H9 (cell line): ENCODE data around the gene B9D1. TPM values are rescaled to one million over a fixed set of nuclear protein-coding genes. Genes with fewer than 3 reads are reported as not detected.

Experiments used
- DNase-seq: peaks from one replicate; pipeline ENCODE4 v3.0.0-alpha.2; 2017
- H2AFZ ChIP-seq: one replicate; pipeline ENCODE4 v1.6.1; 2013; ENCODE audit warnings: mild to moderate bottlenecking, low read length, control low read depth, moderate library complexity
- H2AK5ac ChIP-seq: 2 replicates; pipeline ENCODE4 v1.6.1; 2013; ENCODE audit warnings: low read length, control low read depth, mixed read lengths; ENCODE audit not compliant: insufficient read length
- H2BK120ac ChIP-seq: one replicate; pipeline ENCODE4 v1.6.1; 2013; ENCODE audit warnings: low read depth, mild to moderate bottlenecking, low read length, control low read depth, inconsistent platforms; ENCODE audit not compliant: poor library complexity, severe bottlenecking
- H2BK12ac ChIP-seq: 2 replicates; pipeline ENCODE4 v1.6.1; 2013; ENCODE audit warnings: low read length, control low read depth, mixed read lengths, low read depth; ENCODE audit not compliant: insufficient read length
- H2BK15ac ChIP-seq: 2 replicates; pipeline ENCODE4 v1.6.1; 2013; ENCODE audit warnings: low read depth, low read length, control low read depth
- H2BK20ac ChIP-seq: one replicate; pipeline ENCODE4 v1.6.1; 2013; ENCODE audit warnings: low read depth, mild to moderate bottlenecking, low read length, control low read depth, inconsistent platforms; ENCODE audit not compliant: poor library complexity, severe bottlenecking
- H2BK5ac ChIP-seq: 2 replicates; pipeline ENCODE4 v1.6.1; 2013; ENCODE audit warnings: low read length, control low read depth, mixed read lengths; ENCODE audit not compliant: insufficient read length
- H3K14ac ChIP-seq: 2 replicates; pipeline ENCODE4 v1.6.1; 2013; ENCODE audit warnings: low read length, control low read depth; ENCODE audit not compliant: insufficient read depth
- H3K18ac ChIP-seq: 2 replicates; pipeline ENCODE4 v1.6.1; 2013; ENCODE audit warnings: low read depth, mild to moderate bottlenecking, mixed read lengths, low read length, control low read depth; ENCODE audit not compliant: insufficient read length
- H3K23ac ChIP-seq: 2 replicates; pipeline ENCODE4 v1.6.1; 2013; ENCODE audit warnings: low read length, control low read depth, mixed read lengths, low read depth; ENCODE audit not compliant: insufficient read length
- H3K23me2 ChIP-seq: 2 replicates; pipeline ENCODE4 v1.6.1; 2013; ENCODE audit warnings: low read depth, mild to moderate bottlenecking, mixed read lengths, low read length, control low read depth; ENCODE audit not compliant: insufficient read length, poor library complexity, severe bottlenecking
- H3K27ac ChIP-seq: 2 replicates; pipeline ENCODE4 v1.5.1; 2013; ENCODE audit warnings: low read length, control low read depth, mixed read lengths, low read depth; ENCODE audit not compliant: insufficient read length
- H3K27me3 ChIP-seq: 2 replicates; pipeline ENCODE4 v1.6.1; 2013; ENCODE audit warnings: low read length, control low read depth, inconsistent platforms; ENCODE audit not compliant: insufficient read depth
- H3K4ac ChIP-seq: 2 replicates; pipeline ENCODE4 v1.6.1; 2013; ENCODE audit warnings: low read depth, mild to moderate bottlenecking, control low read depth, inconsistent platforms, low read length, moderate library complexity
- H3K4me1 ChIP-seq: 2 replicates; pipeline ENCODE4 v1.6.1; 2013; ENCODE audit warnings: low read length, control low read depth, inconsistent platforms; ENCODE audit not compliant: insufficient read depth
- H3K4me2 ChIP-seq: 2 replicates; pipeline ENCODE4 v1.6.1; 2013; ENCODE audit warnings: low read length, control low read depth, mixed read lengths; ENCODE audit not compliant: insufficient read length, insufficient read depth
- H3K56ac ChIP-seq: 2 replicates; pipeline ENCODE4 v1.6.1; 2013; ENCODE audit warnings: low read depth, mild to moderate bottlenecking, mixed read lengths, low read length, control low read depth; ENCODE audit not compliant: insufficient read length
- H3K79me1 ChIP-seq: 2 replicates; pipeline ENCODE4 v1.6.1; 2013; ENCODE audit warnings: low read depth, mild to moderate bottlenecking, moderate library complexity, low read length, control low read depth, inconsistent platforms; ENCODE audit not compliant: insufficient read depth, poor library complexity, severe bottlenecking
- H3K79me2 ChIP-seq: 2 replicates; pipeline ENCODE4 v1.6.1; 2013; ENCODE audit warnings: low read length, control low read depth, inconsistent platforms; ENCODE audit not compliant: insufficient read depth
- H3K9ac ChIP-seq: 2 replicates; pipeline ENCODE4 v1.6.1; 2013; ENCODE audit warnings: low read length, control low read depth, mixed read lengths; ENCODE audit not compliant: insufficient read length; ENCODE audit errors: extremely low read depth
- H3K9me3 ChIP-seq: one replicate; pipeline ENCODE4 v1.6.1; 2013; ENCODE audit warnings: low read depth, low read length, inconsistent platforms; ENCODE audit not compliant: control insufficient read depth
- H3T11ph ChIP-seq: one replicate; pipeline ENCODE4 v1.6.1; 2013; ENCODE audit warnings: mild to moderate bottlenecking, low read length, control low read depth, inconsistent platforms
- H4K20me1 ChIP-seq: one replicate; pipeline ENCODE4 v1.6.1; 2013; ENCODE audit not compliant: control insufficient read depth, insufficient read length, insufficient read depth
- H4K5ac ChIP-seq: 2 replicates; pipeline ENCODE4 v1.6.1; 2013; ENCODE audit warnings: low read depth, mild to moderate bottlenecking, mixed read lengths, low read length, control low read depth; ENCODE audit not compliant: insufficient read length
- H4K8ac ChIP-seq: replicated peaks from 2 replicates; pipeline ENCODE4 v1.6.1; 2013; ENCODE audit warnings: low read length, control low read depth, mixed read lengths, low read depth; ENCODE audit not compliant: insufficient read length
- H4K91ac ChIP-seq: 2 replicates; pipeline ENCODE4 v1.6.1; 2013; ENCODE audit warnings: low read depth, mild to moderate bottlenecking, moderate library complexity, mixed read lengths, low read length, control low read depth; ENCODE audit not compliant: insufficient read length
- H3K27ac Mint-ChIP-seq, 3 experiments: 2 replicates in 2 of 3; 3 replicates in 1 of 3; pipeline ENCODE4 v1.8.0; 2020 to 2021; ENCODE audit warnings: mixed read lengths in 3 of 3, mild to moderate bottlenecking in 1 of 3, moderate library complexity in 1 of 3
- H3K27me3 Mint-ChIP-seq: 2 replicates; pipeline ENCODE4 v1.8.0; 2021; ENCODE audit warnings: low read depth, mild to moderate bottlenecking, moderate library complexity, mixed read lengths
- H3K36me3 Mint-ChIP-seq, 3 experiments: 2 replicates in 2 of 3; 3 replicates in 1 of 3; pipeline ENCODE4 v1.8.0; 2020 to 2021; ENCODE audit warnings: low read depth in 3 of 3, mixed read lengths in 3 of 3; ENCODE audit not compliant: insufficient read depth in 1 of 3
- H3K4me1 Mint-ChIP-seq, 2 experiments: 2 replicates each; pipeline ENCODE4 v1.8.0; 2020; ENCODE audit warnings: mixed read lengths in 2 of 2
- H3K4me3 Mint-ChIP-seq, 2 experiments: 2 replicates in 1 of 2; 3 replicates in 1 of 2; pipeline ENCODE4 v1.8.0; 2020 to 2021; ENCODE audit warnings: mild to moderate bottlenecking in 2 of 2, mixed read lengths in 2 of 2, moderate library complexity in 1 of 2
- H3K9me3 Mint-ChIP-seq, 2 experiments: 2 replicates in 1 of 2; 3 replicates in 1 of 2; pipeline ENCODE4 v1.8.0; 2020; ENCODE audit warnings: mild to moderate bottlenecking in 2 of 2, mixed read lengths in 2 of 2, moderate library complexity in 1 of 2
- WGBS: extraction: QIAGEN DNeasy Blood & Tissue Kit; methylation state at CpG from one replicate; pipeline ENCODE4 v1.1.7; 2013; ENCODE audit warnings: missing lambda C conversion rate, low lambda C conversion rate, mixed read lengths; ENCODE audit not compliant: insufficient read length; ENCODE audit errors: extremely low coverage; 5-methylcytosine and 5-hydroxymethylcytosine counted together
- total RNA-seq: library from RNA; stranded (reverse); gene quantifications from 2 replicates; pipeline ENCODE4 v1.2.1, GENCODE V29; 2021
- TF ChIP-seq, protein P1 (sequence below): fragments of 200-600 bp; sonication (generic); conservative IDR thresholded peaks from 3 replicates; pipeline ENCODE4 v1.8.0; 2021; ENCODE audit warnings: antibody characterized with exemption, mild to moderate bottlenecking

Gene B9D1
- total RNA-seq, 1 experiment from 2014 or later = 30.4 TPM

- Histone ChIP-seq H2BK20ac (no peak overlapping the region), H2BK120ac (no peak overlapping the region), H3K23me2 (no peaks in the 10 kb centered on the region), H2AFZ (no peak overlapping the region), H3K23ac (no peak overlapping the region), H3K27ac (no peak overlapping the region), H3K79me1 (no peaks in the 10 kb centered on the region), H2BK15ac (no peak overlapping the region), H2AK5ac (no peak overlapping the region), H3K4ac (no peak overlapping the region), H2BK12ac (no peak overlapping the region), H3K27me3 (no peaks in the 10 kb centered on the region), H3K14ac (no peak overlapping the region), H4K20me1 (no peaks in the 10 kb centered on the region), H3K9ac (no peak overlapping the region), H3K4me2 (no peak overlapping the region), H3K79me2 (no peaks in the 10 kb centered on the region), H3K56ac (no peak overlapping the region), H4K5ac (no peak overlapping the region), H3K4me1 (peaks cover 4% of the 10 kb centered on the region), H3K18ac (no peak overlapping the region), H4K8ac (no peak overlapping the region), H3T11ph (no peak overlapping the region), H4K91ac (no peak overlapping the region), H3K9me3 (no peaks in the 10 kb centered on the region), H2BK5ac (no peak overlapping the region)
- Mint-ChIP-seq H3K36me3 (peaks cover 30 to 51% (median 37%) of the 10 kb centered on the region in 3 experiments), H3K27ac (no peak overlapping the region), H3K4me1 (peaks cover 28 to 32% of the 10 kb centered on the region in 2 experiments), H3K9me3 (peaks cover 15 to 16% of the 10 kb centered on the region in 2 experiments), H3K4me3 (no peak overlapping the region), H3K27me3 (no peaks in the 10 kb centered on the region)
- WGBS = no CpG with 5 or more reads among the region's 5 CpGs
- DNase-seq = no peak
- TF ChIP-seq, protein P1, sequence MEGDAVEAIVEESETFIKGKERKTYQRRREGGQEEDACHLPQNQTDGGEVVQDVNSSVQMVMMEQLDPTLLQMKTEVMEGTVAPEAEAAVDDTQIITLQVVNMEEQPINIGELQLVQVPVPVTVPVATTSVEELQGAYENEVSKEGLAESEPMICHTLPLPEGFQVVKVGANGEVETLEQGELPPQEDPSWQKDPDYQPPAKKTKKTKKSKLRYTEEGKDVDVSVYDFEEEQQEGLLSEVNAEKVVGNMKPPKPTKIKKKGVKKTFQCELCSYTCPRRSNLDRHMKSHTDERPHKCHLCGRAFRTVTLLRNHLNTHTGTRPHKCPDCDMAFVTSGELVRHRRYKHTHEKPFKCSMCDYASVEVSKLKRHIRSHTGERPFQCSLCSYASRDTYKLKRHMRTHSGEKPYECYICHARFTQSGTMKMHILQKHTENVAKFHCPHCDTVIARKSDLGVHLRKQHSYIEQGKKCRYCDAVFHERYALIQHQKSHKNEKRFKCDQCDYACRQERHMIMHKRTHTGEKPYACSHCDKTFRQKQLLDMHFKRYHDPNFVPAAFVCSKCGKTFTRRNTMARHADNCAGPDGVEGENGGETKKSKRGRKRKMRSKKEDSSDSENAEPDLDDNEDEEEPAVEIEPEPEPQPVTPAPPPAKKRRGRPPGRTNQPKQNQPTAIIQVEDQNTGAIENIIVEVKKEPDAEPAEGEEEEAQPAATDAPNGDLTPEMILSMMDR = no peak
These were observed 41.6 kb downstream of the B9D1 start for GRCh38 chr17:19320876-19321275.
